ENCODE results near the gene IKZF1.
"Not testable (repeated sequence)": the region's sequence is repeated elsewhere in the genome, so short reads cannot be mapped to it uniquely, and the experiment has no call there.

Gene IKZF1

GRCh38 chr7:50334341-50334994, 30.0 kb downstream of the IKZF1 start:
- DNase-seq (ENCODE audit: low read depth in 2 of 2) = no peak

- DNase-seq (ENCODE audit: low read depth in 2 of 2) = no peak
Measured at GRCh38 chr7:50335230-50335794, 30.8 kb downstream of the IKZF1 start.

GRCh38 chr7:50335795-50336754, 31.6 kb downstream of the IKZF1 start:
- DNase-seq (ENCODE audit: low read depth in 2 of 2) = peak; percentile 63 to 66

GRCh38 chr7:50336894-50337703, 32.6 kb downstream of the IKZF1 start:
- no peak for DNase-seq (ENCODE audit: low read depth in 2 of 2)

- not testable (repeated sequence) for DNase-seq (ENCODE audit: low read depth in 2 of 2)
Measured at GRCh38 chr7:50339472-50339871, 35.0 kb downstream of the IKZF1 start.

GRCh38 chr7:50339990-50340500, 35.5 kb downstream of the IKZF1 start:
- DNase-seq (ENCODE audit: low read depth in 2 of 2) = no peak

GRCh38 chr7:50341724-50342123, 37.2 kb downstream of the IKZF1 start:
- DNase-seq (ENCODE audit: low read depth in 2 of 2) = no peak

GRCh38 chr7:50342616-50343114, 38.1 kb downstream of the IKZF1 start:
- no peak for DNase-seq (ENCODE audit: low read depth in 2 of 2)

GRCh38 chr7:50346545-50347497, 42.3 kb downstream of the IKZF1 start:
- DNase-seq (ENCODE audit: low read depth in 2 of 2) = no peak

GRCh38 chr7:50347693-50348092, 43.2 kb downstream of the IKZF1 start:
- no peak for DNase-seq (ENCODE audit: low read depth in 2 of 2)

GRCh38 chr7:50348469-50349162, 44.1 kb downstream of the IKZF1 start:
- DNase-seq (ENCODE audit: low read depth in 2 of 2) = no peak

GRCh38 chr7:50349399-50349798, 44.9 kb downstream of the IKZF1 start:
- no peak for DNase-seq (ENCODE audit: low read depth in 2 of 2)

- DNase-seq (ENCODE audit: low read depth in 2 of 2) = peak in 1 of 2 donors; percentile 54
Measured at GRCh38 chr7:50349963-50350944, 45.7 kb downstream of the IKZF1 start.

- no peak for DNase-seq (ENCODE audit: low read depth in 2 of 2)
Measured at GRCh38 chr7:50351267-50351666, 46.8 kb downstream of the IKZF1 start.

- DNase-seq (ENCODE audit: low read depth in 2 of 2) = no peak
Measured at GRCh38 chr7:50352282-50352681, 47.8 kb downstream of the IKZF1 start.

GRCh38 chr7:50352751-50353150, 48.2 kb downstream of the IKZF1 start:
- no peak for DNase-seq (ENCODE audit: low read depth in 2 of 2)

GRCh38 chr7:50353201-50353600, 48.7 kb downstream of the IKZF1 start:
- no peak for DNase-seq (ENCODE audit: low read depth in 2 of 2)

- no peak for DNase-seq (ENCODE audit: low read depth in 2 of 2)
Measured at GRCh38 chr7:50353894-50354595, 49.5 kb downstream of the IKZF1 start.
